ENCODE results near the gene ABI3BP. TPM values are rescaled to one million over a fixed set of nuclear protein-coding genes. Genes with fewer than 3 reads are reported as not detected.

ABI3BP gene
- total and polyA plus RNA-seq, 4 donors, result 21.9 to 87.5 (median 59.9) TPM

- Histone ChIP-seq H3K27ac (ENCODE audit: low read depth in 1 of 2, low read length in 1 of 2) (peak overlapping the region in 1 of 2 donors; percentile 72), H3K9me3 (ENCODE audit: control insufficient read depth in 4 of 4, insufficient read depth in 3 of 4, low read length in 3 of 4) (no peaks in the 10 kb centered on the region), H3K27me3 (ENCODE audit: control insufficient read depth in 3 of 3, insufficient read depth in 3 of 3, low read length in 2 of 3) (no peaks in the 10 kb centered on the region), H3K4me1 (ENCODE audit: control insufficient read depth in 5 of 5, insufficient read depth in 5 of 5, low read length in 5 of 5) (peaks cover 0 to 13% (median 0%) of the 10 kb centered on the region in 5 donors), H3K9ac (ENCODE audit: insufficient read depth in 1 of 2, low read length in 2 of 2) (peak overlapping the region; percentile 39 to 89), H3K4me3 (peak overlapping the region; percentile 27), H3K36me3 (ENCODE audit: control insufficient read depth in 4 of 4, insufficient read depth in 4 of 4, low read length in 4 of 4) (no peaks in the 10 kb centered on the region)
- 33 to 44% methylated on average over 3 of the region's 3 CpGs for WGBS, 2 donors
- ATAC-seq (ENCODE audit: insufficient read depth, low FRiP score), result no peak
- peak; percentile 44 to 89 (median 88) for DNase-seq
- TF ChIP-seq, protein P1, sequence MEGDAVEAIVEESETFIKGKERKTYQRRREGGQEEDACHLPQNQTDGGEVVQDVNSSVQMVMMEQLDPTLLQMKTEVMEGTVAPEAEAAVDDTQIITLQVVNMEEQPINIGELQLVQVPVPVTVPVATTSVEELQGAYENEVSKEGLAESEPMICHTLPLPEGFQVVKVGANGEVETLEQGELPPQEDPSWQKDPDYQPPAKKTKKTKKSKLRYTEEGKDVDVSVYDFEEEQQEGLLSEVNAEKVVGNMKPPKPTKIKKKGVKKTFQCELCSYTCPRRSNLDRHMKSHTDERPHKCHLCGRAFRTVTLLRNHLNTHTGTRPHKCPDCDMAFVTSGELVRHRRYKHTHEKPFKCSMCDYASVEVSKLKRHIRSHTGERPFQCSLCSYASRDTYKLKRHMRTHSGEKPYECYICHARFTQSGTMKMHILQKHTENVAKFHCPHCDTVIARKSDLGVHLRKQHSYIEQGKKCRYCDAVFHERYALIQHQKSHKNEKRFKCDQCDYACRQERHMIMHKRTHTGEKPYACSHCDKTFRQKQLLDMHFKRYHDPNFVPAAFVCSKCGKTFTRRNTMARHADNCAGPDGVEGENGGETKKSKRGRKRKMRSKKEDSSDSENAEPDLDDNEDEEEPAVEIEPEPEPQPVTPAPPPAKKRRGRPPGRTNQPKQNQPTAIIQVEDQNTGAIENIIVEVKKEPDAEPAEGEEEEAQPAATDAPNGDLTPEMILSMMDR (IDR thresholded peaks at IDR 0.05; ENCODE audit: control extremely low read depth, extremely low read depth), result no peak
Observed at GRCh38 chr3:100992231-100993012, 799 bp downstream of the ABI3BP start.

- Histone ChIP-seq H3K9me3 (ENCODE audit: control insufficient read depth in 4 of 4, insufficient read depth in 3 of 4, low read length in 3 of 4) (no peaks in the 10 kb centered on the region), H3K9ac (ENCODE audit: insufficient read depth in 1 of 2, low read length in 2 of 2) (no peak overlapping the region), H3K36me3 (ENCODE audit: control insufficient read depth in 4 of 4, insufficient read depth in 4 of 4, low read length in 4 of 4) (no peaks in the 10 kb centered on the region), H3K27me3 (ENCODE audit: control insufficient read depth in 3 of 3, insufficient read depth in 3 of 3, low read length in 2 of 3) (no peaks in the 10 kb centered on the region), H3K4me1 (ENCODE audit: control insufficient read depth in 5 of 5, insufficient read depth in 5 of 5, low read length in 5 of 5) (peaks cover 0 to 16% (median 0%) of the 10 kb centered on the region in 5 donors), H3K4me3 (no peak overlapping the region), H3K27ac (ENCODE audit: low read depth in 1 of 2, low read length in 1 of 2) (no peak overlapping the region)
- TF ChIP-seq, protein P1 (IDR thresholded peaks at IDR 0.05; ENCODE audit: control extremely low read depth, extremely low read depth), result no peak
- 68 to 88% methylated on average over 1 of the region's 1 CpG for WGBS, 2 donors
- DNase-seq (no peak), ATAC-seq (ENCODE audit: insufficient read depth, low FRiP score) (no peak)
Observed at GRCh38 chr3:100988080-100988479, 5.1 kb downstream of the ABI3BP start.

- Histone ChIP-seq H3K4me1 (ENCODE audit: control insufficient read depth in 5 of 5, insufficient read depth in 5 of 5, low read length in 5 of 5) (peaks cover 0 to 13% (median 4%) of the 10 kb centered on the region in 5 donors), H3K9me3 (ENCODE audit: control insufficient read depth in 4 of 4, insufficient read depth in 3 of 4, low read length in 3 of 4) (no peaks in the 10 kb centered on the region), H3K36me3 (ENCODE audit: control insufficient read depth in 4 of 4, insufficient read depth in 4 of 4, low read length in 4 of 4) (no peaks in the 10 kb centered on the region), H3K27ac (ENCODE audit: low read depth in 1 of 2, low read length in 1 of 2) (no peak overlapping the region), H3K9ac (ENCODE audit: insufficient read depth in 1 of 2, low read length in 2 of 2) (no peak overlapping the region), H3K4me3 (no peak overlapping the region), H3K27me3 (ENCODE audit: control insufficient read depth in 3 of 3, insufficient read depth in 3 of 3, low read length in 2 of 3) (no peaks in the 10 kb centered on the region)
- TF ChIP-seq, protein P1 (IDR thresholded peaks at IDR 0.05; ENCODE audit: control extremely low read depth, extremely low read depth), result no peak
- ATAC-seq (ENCODE audit: insufficient read depth, low FRiP score) (no peak), DNase-seq (no peak)
Observed at GRCh38 chr3:100984308-100984707, 8.9 kb downstream of the ABI3BP start.
